ENCODE measurements around the gene ZNF488.

The ZNF488 gene

GRCh38 chr10:47406548-47406869 lies 22.4 kb upstream of the ZNF488 start:
- no peak for DNase-seq (ENCODE audit: low read depth, low spot score)
- Histone ChIP-seq H3K27ac (no peak overlapping the region), H3K9me3 (ENCODE audit: low read depth, low read length) (no peaks in the 10 kb centered on the region), H3K36me3 (ENCODE audit: insufficient read depth, low read length) (no peaks in the 10 kb centered on the region), H3K4me3 (no peak overlapping the region), H3K9ac (ENCODE audit: insufficient read length) (no peak overlapping the region)
- no peak for TF ChIP-seq EZH2 (IDR thresholded peaks at IDR 0.05)
- no peak for TF ChIP-seq POLR2AphosphoS5 (IDR thresholded peaks at IDR 0.05; ENCODE audit: borderline replicate concordance, low read depth, low read length)
- TF ChIP-seq FOXP2 (optimal IDR thresholded peaks at IDR 0.05; ENCODE audit: control extremely low read depth, extremely low read length, insufficient read depth) = no peak

GRCh38 chr10:47405857-47406547 lies 21.9 kb upstream of the ZNF488 start:
- TF ChIP-seq EZH2 (IDR thresholded peaks at IDR 0.05) (no peak), FOXP2 (optimal IDR thresholded peaks at IDR 0.05; ENCODE audit: control extremely low read depth, extremely low read length, insufficient read depth) (no peak), POLR2AphosphoS5 (IDR thresholded peaks at IDR 0.05; ENCODE audit: borderline replicate concordance, low read depth, low read length) (no peak)
- H3K9me3 ChIP-seq (ENCODE audit: low read depth, low read length) = no peaks in the 10 kb centered on the region
- no peak overlapping the region for H3K9ac ChIP-seq (ENCODE audit: insufficient read length)
- no peak overlapping the region for H3K4me3 ChIP-seq
- no peak for DNase-seq (ENCODE audit: low read depth, low spot score)
- H3K27ac ChIP-seq = no peak overlapping the region
- H3K36me3 ChIP-seq (ENCODE audit: insufficient read depth, low read length) = no peaks in the 10 kb centered on the region

GRCh38 chr10:47404937-47405336 lies 20.8 kb upstream of the ZNF488 start:
- Histone ChIP-seq H3K36me3 (ENCODE audit: insufficient read depth, low read length) (no peaks in the 10 kb centered on the region), H3K9ac (ENCODE audit: insufficient read length) (no peak overlapping the region), H3K4me3 (no peak overlapping the region), H3K27ac (no peak overlapping the region), H3K9me3 (ENCODE audit: low read depth, low read length) (no peaks in the 10 kb centered on the region)
- DNase-seq (ENCODE audit: low read depth, low spot score) = no peak
- TF ChIP-seq FOXP2 (optimal IDR thresholded peaks at IDR 0.05; ENCODE audit: control extremely low read depth, extremely low read length, insufficient read depth) = no peak

GRCh38 chr10:47404446-47404845 lies 20.4 kb upstream of the ZNF488 start:
- H3K4me3 ChIP-seq = no peak overlapping the region
- H3K9ac ChIP-seq (ENCODE audit: insufficient read length) = no peak overlapping the region
- no peak overlapping the region for H3K27ac ChIP-seq
- TF ChIP-seq FOXP2 (optimal IDR thresholded peaks at IDR 0.05; ENCODE audit: control extremely low read depth, extremely low read length, insufficient read depth) = no peak
- TF ChIP-seq POLR2AphosphoS5 (IDR thresholded peaks at IDR 0.05; ENCODE audit: borderline replicate concordance, low read depth, low read length) = no peak
- no peak for TF ChIP-seq EZH2 (IDR thresholded peaks at IDR 0.05)
- no peaks in the 10 kb centered on the region for H3K36me3 ChIP-seq (ENCODE audit: insufficient read depth, low read length)
- no peak for DNase-seq (ENCODE audit: low read depth, low spot score)
- H3K9me3 ChIP-seq (ENCODE audit: low read depth, low read length) = no peaks in the 10 kb centered on the region

GRCh38 chr10:47403446-47404318 lies 19.6 kb upstream of the ZNF488 start:
- Histone ChIP-seq H3K4me3 (no peak overlapping the region), H3K36me3 (ENCODE audit: insufficient read depth, low read length) (no peaks in the 10 kb centered on the region), H3K27ac (no peak overlapping the region), H3K9me3 (ENCODE audit: low read depth, low read length) (no peaks in the 10 kb centered on the region), H3K9ac (ENCODE audit: insufficient read length) (no peak overlapping the region)
- no peak for TF ChIP-seq POLR2AphosphoS5 (IDR thresholded peaks at IDR 0.05; ENCODE audit: borderline replicate concordance, low read depth, low read length)
- no peak for TF ChIP-seq FOXP2 (optimal IDR thresholded peaks at IDR 0.05; ENCODE audit: control extremely low read depth, extremely low read length, insufficient read depth)
- TF ChIP-seq EZH2 (IDR thresholded peaks at IDR 0.05) = no peak
- DNase-seq (ENCODE audit: low read depth, low spot score) = no peak

- TF ChIP-seq EZH2 (IDR thresholded peaks at IDR 0.05) (no peak), FOXP2 (optimal IDR thresholded peaks at IDR 0.05; ENCODE audit: control extremely low read depth, extremely low read length, insufficient read depth) (no peak), POLR2AphosphoS5 (IDR thresholded peaks at IDR 0.05; ENCODE audit: borderline replicate concordance, low read depth, low read length) (no peak)
- Histone ChIP-seq H3K9ac (ENCODE audit: insufficient read length) (no peak overlapping the region), H3K27ac (no peak overlapping the region), H3K9me3 (ENCODE audit: low read depth, low read length) (no peaks in the 10 kb centered on the region), H3K4me3 (no peak overlapping the region), H3K36me3 (ENCODE audit: insufficient read depth, low read length) (no peaks in the 10 kb centered on the region)
- no peak for DNase-seq (ENCODE audit: low read depth, low spot score)
These were observed 18.7 kb upstream of the ZNF488 start for GRCh38 chr10:47402641-47403301.

- Histone ChIP-seq H3K4me3 (no peak overlapping the region), H3K36me3 (ENCODE audit: insufficient read depth, low read length) (no peaks in the 10 kb centered on the region), H3K9me3 (ENCODE audit: low read depth, low read length) (no peaks in the 10 kb centered on the region), H3K9ac (ENCODE audit: insufficient read length) (no peak overlapping the region), H3K27ac (no peak overlapping the region)
- TF ChIP-seq FOXP2 (optimal IDR thresholded peaks at IDR 0.05; ENCODE audit: control extremely low read depth, extremely low read length, insufficient read depth) (no peak), POLR2AphosphoS5 (IDR thresholded peaks at IDR 0.05; ENCODE audit: borderline replicate concordance, low read depth, low read length) (no peak)
- DNase-seq (ENCODE audit: low read depth, low spot score) = no peak
These were observed 18.0 kb upstream of the ZNF488 start for GRCh38 chr10:47401874-47402640.

- Histone ChIP-seq H3K9me3 (ENCODE audit: low read depth, low read length) (no peaks in the 10 kb centered on the region), H3K9ac (ENCODE audit: insufficient read length) (no peak overlapping the region), H3K36me3 (ENCODE audit: insufficient read depth, low read length) (no peaks in the 10 kb centered on the region), H3K27ac (no peak overlapping the region), H3K4me3 (no peak overlapping the region)
- TF ChIP-seq FOXP2 (optimal IDR thresholded peaks at IDR 0.05; ENCODE audit: control extremely low read depth, extremely low read length, insufficient read depth) (no peak), POLR2AphosphoS5 (IDR thresholded peaks at IDR 0.05; ENCODE audit: borderline replicate concordance, low read depth, low read length) (no peak)
- DNase-seq (ENCODE audit: low read depth, low spot score) = no peak
These were observed 17.1 kb upstream of the ZNF488 start for GRCh38 chr10:47401210-47401609.

Measured in SK-N-MC (cell line).